Smooth muscle cell (in vitro differentiated cells): ENCODE results near the gene CDH4. TPM values are rescaled to one million over a fixed set of nuclear protein-coding genes. Genes with fewer than 3 reads are reported as not detected.

Source experiments
- DNase-seq: peaks from one replicate; lab custom pipeline; 2025; ENCODE audit not compliant: unreplicated experiment; lab: John Stamatoyannopoulos, UW
- H2AFZ ChIP-seq: fragments of 200-600 bp; sonication (generic); 2 replicates; pipeline ENCODE4 v1.6.0; 2016; ENCODE audit warnings: antibody characterized with exemption, low read depth, mild to moderate bottlenecking
- H3F3A ChIP-seq: fragments of 200-600 bp; sonication (generic); 2 replicates; pipeline ENCODE4 v1.6.0; 2017; ENCODE audit warnings: antibody characterized with exemption, low read depth
- H3K27ac ChIP-seq: fragments of 200-600 bp; sonication (generic); 2 replicates; pipeline ENCODE4 v1.5.1; 2016; ENCODE audit warnings: low read depth, mild to moderate bottlenecking
- H3K27me3 ChIP-seq: fragments of 200-600 bp; sonication (generic); 2 replicates; pipeline ENCODE4 v1.6.1; 2016; ENCODE audit warnings: low read depth, mild to moderate bottlenecking
- H3K36me3 ChIP-seq: fragments of 200-600 bp; sonication (generic); 2 replicates; pipeline ENCODE4 v1.5.1; 2016; ENCODE audit warnings: low read depth
- H3K4me1 ChIP-seq: fragments of 200-600 bp; sonication (generic); 2 replicates; pipeline ENCODE4 v1.5.1; 2016; ENCODE audit warnings: low read depth
- H3K4me2 ChIP-seq: fragments of 200-600 bp; sonication (generic); 2 replicates; pipeline ENCODE4 v1.6.0; 2016; ENCODE audit warnings: mild to moderate bottlenecking
- H3K4me3 ChIP-seq: fragments of 200-600 bp; sonication (generic); 2 replicates; pipeline ENCODE4 v1.5.1; 2016; ENCODE audit warnings: mild to moderate bottlenecking
- H3K79me2 ChIP-seq: fragments of 200-600 bp; sonication (generic); 2 replicates; pipeline ENCODE4 v1.6.0; 2016; ENCODE audit warnings: low read depth, mild to moderate bottlenecking
- H3K9ac ChIP-seq: fragments of 200-600 bp; sonication (generic); 2 replicates; pipeline ENCODE4 v1.6.0; 2016; ENCODE audit warnings: low read depth
- H3K9me3 ChIP-seq: fragments of 200-600 bp; sonication (generic); replicated peaks from 2 replicates; pipeline ENCODE4 v1.5.1; 2016; ENCODE audit warnings: low read depth
- H4K20me1 ChIP-seq: fragments of 200-600 bp; sonication (generic); 2 replicates; pipeline ENCODE4 v1.6.0; 2016; ENCODE audit warnings: low read depth
- CTCF ChIP-seq: fragments of 200-600 bp; sonication (generic); IDR thresholded peaks from 2 replicates; pipeline ENCODE4 v1.5.1; 2017; ENCODE audit warnings: borderline replicate concordance, mild to moderate bottlenecking, antibody characterized with exemption; ENCODE audit not compliant: insufficient read depth, poor library complexity, severe bottlenecking
- WGBS: methylation state at CpG from one replicate; pipeline ENCODE4 v1.1.7; 2016; ENCODE audit warnings: low lambda C conversion rate; 5-methylcytosine and 5-hydroxymethylcytosine counted together
- polyA plus RNA-seq: library from polyadenylated mRNA; unstranded; fragments of >200 nt; fragmentation: Nextera tagmentation; extraction: Ambion mirVana; gene quantifications from 2 replicates; pipeline ENCODE4 v1.2.1, GENCODE V29; 2016
- total RNA-seq: library from RNA; depleted of rRNA; stranded (reverse); fragments of >200 nt; gene quantifications from 2 replicates; pipeline ENCODE4 v1.2.3, GENCODE V29; 2014

Gene CDH4
- total and polyA plus RNA-seq, 2 experiments from 2014 or later: 0.03 to 0.04 TPM

GRCh38 chr20:61583356-61583755 is 331.3 kb downstream of the CDH4 start:
- Histone ChIP-seq H3K9me3 (no peaks in the 10 kb centered on the region), H3K4me1 (no peaks in the 10 kb centered on the region), H3K79me2 (no peaks in the 10 kb centered on the region), H3K4me3 (no peak overlapping the region), H3K9ac (no peak overlapping the region), H3K27ac (no peak overlapping the region), H3K4me2 (no peak overlapping the region), H2AFZ (no peak overlapping the region), H3K36me3 (no peaks in the 10 kb centered on the region), H3F3A (no peaks in the 10 kb centered on the region), H3K27me3 (no peaks in the 10 kb centered on the region), H4K20me1 (no peaks in the 10 kb centered on the region)
- 91% methylated on average over 9 of the region's 9 CpGs for WGBS
- no peak for TF ChIP-seq CTCF
- no peak for DNase-seq

GRCh38 chr20:61584851-61585250 is 332.8 kb downstream of the CDH4 start:
- no peak overlapping the region for H2AFZ ChIP-seq
- H3K4me3 ChIP-seq: no peak overlapping the region
- TF ChIP-seq CTCF: no peak
- no peaks in the 10 kb centered on the region for H3K27me3 ChIP-seq
- H3K9ac ChIP-seq: no peak overlapping the region
- WGBS: 65% methylated on average over 10 of the region's 10 CpGs
- H3K79me2 ChIP-seq: no peaks in the 10 kb centered on the region
- peaks cover 15% of the 10 kb centered on the region for H3K4me1 ChIP-seq
- DNase-seq: no peak
- H3F3A ChIP-seq: no peaks in the 10 kb centered on the region
- H3K36me3 ChIP-seq: no peaks in the 10 kb centered on the region
- no peaks in the 10 kb centered on the region for H4K20me1 ChIP-seq
- H3K9me3 ChIP-seq: no peaks in the 10 kb centered on the region
- no peak overlapping the region for H3K27ac ChIP-seq
- no peak overlapping the region for H3K4me2 ChIP-seq

GRCh38 chr20:61585764-61586163 is 333.7 kb downstream of the CDH4 start:
- Histone ChIP-seq H3K27me3 (no peaks in the 10 kb centered on the region), H3K4me1 (peaks cover 17% of the 10 kb centered on the region), H2AFZ (no peak overlapping the region), H3K79me2 (no peaks in the 10 kb centered on the region), H3K4me2 (no peak overlapping the region), H3F3A (no peaks in the 10 kb centered on the region), H4K20me1 (no peaks in the 10 kb centered on the region), H3K4me3 (no peak overlapping the region), H3K27ac (no peak overlapping the region), H3K36me3 (no peaks in the 10 kb centered on the region), H3K9ac (no peak overlapping the region), H3K9me3 (no peaks in the 10 kb centered on the region)
- TF ChIP-seq CTCF: no peak
- 95% methylated on average over 2 of the region's 2 CpGs for WGBS
- DNase-seq: no peak

- Histone ChIP-seq H3K36me3 (no peaks in the 10 kb centered on the region), H3F3A (no peaks in the 10 kb centered on the region), H2AFZ (no peak overlapping the region), H3K9me3 (no peaks in the 10 kb centered on the region), H4K20me1 (no peaks in the 10 kb centered on the region), H3K9ac (no peak overlapping the region), H3K4me1 (peaks cover 17% of the 10 kb centered on the region), H3K27me3 (no peaks in the 10 kb centered on the region), H3K79me2 (no peaks in the 10 kb centered on the region), H3K27ac (no peak overlapping the region), H3K4me2 (no peak overlapping the region), H3K4me3 (no peak overlapping the region)
- no peak for DNase-seq
- TF ChIP-seq CTCF: no peak
- 95% methylated on average over 7 of the region's 7 CpGs for WGBS
Measured at GRCh38 chr20:61587036-61587435, 335.0 kb downstream of the CDH4 start.
